K562 (cell line): ENCODE results near the gene FMNL2. TPM values are rescaled to one million over a fixed set of nuclear protein-coding genes. Genes with fewer than 3 reads are reported as not detected.

Experiments
- ASH1L ChIP-seq: fragments of 450-650 bp; IDR thresholded peaks from 2 replicates; pipeline ENCODE4 v1.6.1; 2018; ENCODE audit warnings: borderline replicate concordance, mild to moderate bottlenecking, low read depth; ENCODE audit not compliant: partially characterized antibody
- CBFA2T2 ChIP-seq: fragments of 450-650 bp; conservative IDR thresholded peaks from 2 replicates; pipeline ENCODE4 v1.6.1; 2017; ENCODE audit warnings: mild to moderate bottlenecking
- DPF2 ChIP-seq: fragments of 450-650 bp; IDR thresholded peaks from 2 replicates; pipeline ENCODE4 v1.6.1; 2016
- EGR1 ChIP-seq: fragments of 450-650 bp; conservative IDR thresholded peaks from 2 replicates; pipeline ENCODE4 v1.6.1; 2017; ENCODE audit warnings: mild to moderate bottlenecking
- ESRRA ChIP-seq: fragments of 450-650 bp; IDR thresholded peaks from 2 replicates; pipeline ENCODE4 v1.6.1; 2014; ENCODE audit warnings: low read depth, mild to moderate bottlenecking, moderate library complexity, borderline replicate concordance
- GABPA ChIP-seq: fragments of 200-800 bp; sonication (Bioruptor generic); conservative IDR thresholded peaks from 2 replicates; pipeline ENCODE4 v1.6.1; 2016; ENCODE audit warnings: low read depth, missing genetic modification characterization, missing compliant biosample characterization
- KDM1A ChIP-seq, 2 experiments: fragments of 450-650 bp; IDR thresholded peaks; 2 replicates each; pipeline ENCODE4 v1.6.1; 2016; ENCODE audit warnings: mild to moderate bottlenecking in 2 of 2
- MAFF ChIP-seq: IDR thresholded peaks from 2 replicates; pipeline ENCODE4 v1.6.1; 2012; ENCODE audit warnings: low read length, improper control_type of control experiment
- MAFG ChIP-seq: fragments of 450-650 bp; conservative IDR thresholded peaks from 2 replicates; pipeline ENCODE4 v1.6.1; 2016; ENCODE audit warnings: missing genetic modification characterization, missing compliant biosample characterization
- MAFK ChIP-seq: IDR thresholded peaks from 2 replicates; pipeline ENCODE4 v1.6.1; 2011; ENCODE audit warnings: low read length, improper control_type of control experiment
- NR2C2 ChIP-seq, 2 experiments: fragments of 200-800 bp in 1 of 2; sonication (Bioruptor generic) in 1 of 2; sonication (generic) in 1 of 2; formaldehyde crosslinking in 1 of 2; IDR thresholded peaks; 2 replicates each; pipeline versions ENCODE4 v1.6.1 to v1.8.0; 2016 to 2022; ENCODE audit warnings: mild to moderate bottlenecking in 1 of 2, missing compliant biosample characterization in 1 of 2, missing genetic modification characterization in 1 of 2, missing genetic modification reagents in 1 of 2
- NRF1 ChIP-seq, 2 experiments: fragments of 450-650 bp; IDR thresholded peaks in 1 of 2; conservative IDR thresholded peaks in 1 of 2; 2 replicates each; pipeline ENCODE4 v1.6.1; 2014; ENCODE audit warnings: mild to moderate bottlenecking in 2 of 2
- RBM17 ChIP-seq: fragments of 200-400 bp; formaldehyde crosslinking; IDR thresholded peaks from 2 replicates; pipeline ENCODE4 v1.6.1; 2017; ENCODE audit warnings: low read depth, mild to moderate bottlenecking, low read length, borderline replicate concordance
- SMAD4 ChIP-seq: fragments of 250-450 bp; sonication (Bioruptor Pico); conservative IDR thresholded peaks from 2 replicates; pipeline ENCODE4 v1.8.0; 2021; ENCODE audit warnings: inconsistent platforms, mild to moderate bottlenecking, moderate library complexity
- SMARCA4 ChIP-seq: fragments of 450-650 bp; IDR thresholded peaks from 2 replicates; pipeline ENCODE4 v1.6.1; 2016
- SMARCC2 ChIP-seq: fragments of 450-650 bp; IDR thresholded peaks from 2 replicates; pipeline ENCODE4 v1.6.1; 2017; ENCODE audit warnings: antibody characterized with exemption, moderate library complexity, mild to moderate bottlenecking, low read depth
- TEAD4 ChIP-seq, 2 experiments: sonication (generic) in 1 of 2; formaldehyde crosslinking in 1 of 2; IDR thresholded peaks; 2 replicates each; pipeline versions ENCODE4 v1.6.1 to v1.8.0; 2012 to 2022; ENCODE audit warnings: borderline replicate concordance in 1 of 2, inconsistent platforms in 1 of 2, low read length in 1 of 2, mild to moderate bottlenecking in 1 of 2, missing genetic modification reagents in 1 of 2
- ZNF175 ChIP-seq: fragments of 200-800 bp; sonication (Bioruptor generic); IDR thresholded peaks from 2 replicates; pipeline ENCODE4 v1.6.1; 2016; ENCODE audit warnings: low read depth, mild to moderate bottlenecking, missing genetic modification characterization, missing compliant biosample characterization
- ZNF589 ChIP-seq: fragments of 200-800 bp; sonication (Bioruptor generic); IDR thresholded peaks from 2 replicates; pipeline ENCODE4 v1.6.1; 2016; ENCODE audit warnings: low read depth, missing genetic modification characterization, missing compliant biosample characterization
- ZNF699 ChIP-seq: fragments of 250-450 bp; sonication (Bioruptor Pico); IDR thresholded peaks from 2 replicates; pipeline ENCODE4 v1.8.0; 2021; ENCODE audit warnings: mild to moderate bottlenecking, moderate library complexity; ENCODE audit not compliant: insufficient replicate concordance
- ZNF766 ChIP-seq: fragments of 200-800 bp; sonication (Bioruptor generic); conservative IDR thresholded peaks from 2 replicates; pipeline ENCODE4 v1.6.1; 2016; ENCODE audit warnings: missing genetic modification characterization, missing compliant biosample characterization
- polyA plus RNA-seq, 8 experiments: library from polyadenylated mRNA; depleted of rRNA in 4 of 8; stranded (reverse) in 5 of 8; unstranded in 3 of 8; fragments of >200 nt; fragmentation: Nextera tagmentation in 2 of 8; fragmentation: Illumina TruSeq in 1 of 8; extraction: Ambion mirVana in 2 of 8; extraction: Trizol in 1 of 8; gene quantifications; 2 replicates each; pipeline versions ENCODE4 v1.2.1 to v1.2.3, GENCODE V29; 2011 to 2014; ENCODE audit warnings: inconsistent platforms in 1 of 8, missing spikeins in 1 of 8
- total RNA-seq, 7 experiments: library from RNA; depleted of rRNA in 6 of 7; stranded (reverse); fragments of >200 nt in 6 of 7; fragmentation: Illumina TruSeq in 2 of 7; extraction: Trizol in 2 of 7; gene quantifications; 2 replicates each; pipeline versions ENCODE4 v1.2.1 to v1.2.3, GENCODE V29; 2011 to 2021; ENCODE audit warnings: low replicate concordance in 1 of 7
- TF ChIP-seq, protein P1 (sequence below), 2 experiments: fragments of 450-650 bp; formaldehyde crosslinking in 1 of 2; IDR thresholded peaks; 2 replicates each; pipeline versions ENCODE4 v1.4.0 to v1.6.1; 2014 to 2020; ENCODE audit warnings: mild to moderate bottlenecking in 2 of 2, borderline replicate concordance in 1 of 2, low read depth in 1 of 2

The FMNL2 gene
- total and polyA plus RNA-seq, 9 of the 15 experiments (the other 6 are each of a cell fraction or from before 2014, with no cell fraction given), result 0.15 to 0.49 (median 0.24) TPM; not detected in 1

DNA sequence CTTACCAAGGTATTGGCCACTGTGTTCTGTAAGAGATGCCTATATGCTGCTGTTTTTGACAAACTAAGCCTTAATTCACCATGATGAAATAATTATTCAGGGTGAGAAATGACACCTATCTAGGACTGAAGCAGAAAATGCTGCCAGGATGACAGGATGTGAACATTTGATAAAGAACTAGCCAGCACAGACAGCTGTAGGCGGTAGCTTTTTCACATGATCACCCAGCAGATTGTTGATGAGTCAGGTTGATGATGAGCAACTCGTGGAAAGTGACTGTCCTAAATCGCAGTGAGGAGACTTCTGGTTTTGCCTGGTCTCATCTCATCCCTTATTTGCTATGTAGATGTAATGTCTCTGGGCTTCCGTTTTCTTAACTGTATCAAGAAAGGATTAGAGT lies 238.2 kb downstream of the FMNL2 start (continued):
- TF ChIP-seq, protein P1, sequence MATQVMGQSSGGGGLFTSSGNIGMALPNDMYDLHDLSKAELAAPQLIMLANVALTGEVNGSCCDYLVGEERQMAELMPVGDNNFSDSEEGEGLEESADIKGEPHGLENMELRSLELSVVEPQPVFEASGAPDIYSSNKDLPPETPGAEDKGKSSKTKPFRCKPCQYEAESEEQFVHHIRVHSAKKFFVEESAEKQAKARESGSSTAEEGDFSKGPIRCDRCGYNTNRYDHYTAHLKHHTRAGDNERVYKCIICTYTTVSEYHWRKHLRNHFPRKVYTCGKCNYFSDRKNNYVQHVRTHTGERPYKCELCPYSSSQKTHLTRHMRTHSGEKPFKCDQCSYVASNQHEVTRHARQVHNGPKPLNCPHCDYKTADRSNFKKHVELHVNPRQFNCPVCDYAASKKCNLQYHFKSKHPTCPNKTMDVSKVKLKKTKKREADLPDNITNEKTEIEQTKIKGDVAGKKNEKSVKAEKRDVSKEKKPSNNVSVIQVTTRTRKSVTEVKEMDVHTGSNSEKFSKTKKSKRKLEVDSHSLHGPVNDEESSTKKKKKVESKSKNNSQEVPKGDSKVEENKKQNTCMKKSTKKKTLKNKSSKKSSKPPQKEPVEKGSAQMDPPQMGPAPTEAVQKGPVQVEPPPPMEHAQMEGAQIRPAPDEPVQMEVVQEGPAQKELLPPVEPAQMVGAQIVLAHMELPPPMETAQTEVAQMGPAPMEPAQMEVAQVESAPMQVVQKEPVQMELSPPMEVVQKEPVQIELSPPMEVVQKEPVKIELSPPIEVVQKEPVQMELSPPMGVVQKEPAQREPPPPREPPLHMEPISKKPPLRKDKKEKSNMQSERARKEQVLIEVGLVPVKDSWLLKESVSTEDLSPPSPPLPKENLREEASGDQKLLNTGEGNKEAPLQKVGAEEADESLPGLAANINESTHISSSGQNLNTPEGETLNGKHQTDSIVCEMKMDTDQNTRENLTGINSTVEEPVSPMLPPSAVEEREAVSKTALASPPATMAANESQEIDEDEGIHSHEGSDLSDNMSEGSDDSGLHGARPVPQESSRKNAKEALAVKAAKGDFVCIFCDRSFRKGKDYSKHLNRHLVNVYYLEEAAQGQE (IDR thresholded peaks at IDR 0.05; ENCODE audit: borderline replicate concordance), result peak; percentile 10; the same call in 1 of the 2 replicates
- TF ChIP-seq, protein P1 (CRISPR knock-in tag; IDR thresholded peaks at IDR 0.05; ENCODE audit: low read depth), result no peak
- TF ChIP-seq NR2C2 (CRISPR knock-in tag; IDR thresholded peaks at IDR 0.05), result no peak
- TF ChIP-seq NR2C2 (tag; IDR thresholded peaks at IDR 0.05), result peak; percentile 42; the same call in 1 of the 2 replicates
- TF ChIP-seq RBM17, result no peak
- TF ChIP-seq MAFF, result peak; percentile 46; the same call in 1 of the 2 replicates
- peak; percentile 47 to 53; a peak in 3 of 4 replicates for TF ChIP-seq NRF1 (conservative IDR thresholded peaks at IDR 0.05 in 1 of 2, IDR thresholded peaks at IDR 0.05 in 1 of 2)
- TF ChIP-seq SMARCA4, result peak; percentile 93
- peak; percentile 79 for TF ChIP-seq TEAD4 (IDR thresholded peaks at IDR 0.05; ENCODE audit: low read length)
- no peak for TF ChIP-seq TEAD4 (CRISPR knock-in tag; IDR thresholded peaks at IDR 0.05; ENCODE audit: borderline replicate concordance)
- peak; percentile 88 for TF ChIP-seq ZNF175
- no peak for TF ChIP-seq ZNF699 (CRISPR knock-in tag)
- peak; percentile 67; the same call in 1 of the 2 replicates for TF ChIP-seq ESRRA
- TF ChIP-seq EGR1, result peak; percentile 78
- peak; percentile 90 for TF ChIP-seq SMAD4 (CRISPR knock-in tag)
- peak; percentile 92 for TF ChIP-seq DPF2
- TF ChIP-seq SMARCC2, result peak; percentile 89
- peak; percentile 88 for TF ChIP-seq KDM1A (IDR thresholded peaks at IDR 0.05)
- TF ChIP-seq ZNF766 (CRISPR knock-in tag), result peak; percentile 80
- TF ChIP-seq CBFA2T2, result peak; percentile 88
- TF ChIP-seq ZNF589 (CRISPR knock-in tag), result 0 out of 2 replicates have a peak, but pooled peaks have one; percentile 57
- TF ChIP-seq ASH1L, result no peak
- peak; percentile 96 for TF ChIP-seq MAFG (tag)
- TF ChIP-seq MAFK, result peak; percentile 78
- peak; percentile 60; the same call in 1 of the 2 replicates for TF ChIP-seq GABPA (tag)
